SK-N-SH (cell line): Measurements from ENCODE around the gene DHODH.
"Not testable (repeated sequence)": the region's sequence is repeated elsewhere in the genome, so short reads cannot be mapped to it uniquely, and the experiment has no call there.

ENCODE experiments used
- CHD2 ChIP-seq: fragments of 150-350 bp; IDR thresholded peaks from 2 replicates; pipeline ENCODE4 v1.6.1; 2018; ENCODE audit warnings: low read length; ENCODE audit not compliant: partially characterized antibody
- EZH2phosphoT487 ChIP-seq: fragments of 200-600 bp; sonication (generic); IDR thresholded peaks from 2 replicates; pipeline ENCODE4 v1.6.1; 2017; ENCODE audit warnings: low read depth, mixed run types, mild to moderate bottlenecking, antibody characterized with exemption, moderate library complexity, borderline replicate concordance
- RCOR1 ChIP-seq: fragments of 150-350 bp; IDR thresholded peaks from 2 replicates; pipeline ENCODE4 v1.6.1; 2017; ENCODE audit warnings: antibody characterized with exemption, low read length
- SIN3A ChIP-seq: IDR thresholded peaks from 2 replicates; pipeline ENCODE4 v1.6.1; 2012; ENCODE audit warnings: low read depth, mild to moderate bottlenecking, low read length, moderate library complexity, borderline replicate concordance
- SMC3 ChIP-seq: IDR thresholded peaks from 2 replicates; pipeline ENCODE4 v1.6.1; 2012; ENCODE audit warnings: low read depth, low read length, improper control_type of control experiment
- TF ChIP-seq, protein P1 (sequence below): fragments of 200-600 bp; sonication (generic); IDR thresholded peaks from 2 replicates; pipeline ENCODE4 v1.6.1; 2017; ENCODE audit warnings: antibody characterized with exemption, mild to moderate bottlenecking, moderate library complexity
- TF ChIP-seq, protein P2 (sequence below): IDR thresholded peaks from 2 replicates; pipeline ENCODE4 v1.6.1; 2012; ENCODE audit warnings: mild to moderate bottlenecking, low read depth, low read length, moderate library complexity
- TF ChIP-seq, protein P3 (sequence below): IDR thresholded peaks from 2 replicates; pipeline ENCODE4; 2012

DNA sequence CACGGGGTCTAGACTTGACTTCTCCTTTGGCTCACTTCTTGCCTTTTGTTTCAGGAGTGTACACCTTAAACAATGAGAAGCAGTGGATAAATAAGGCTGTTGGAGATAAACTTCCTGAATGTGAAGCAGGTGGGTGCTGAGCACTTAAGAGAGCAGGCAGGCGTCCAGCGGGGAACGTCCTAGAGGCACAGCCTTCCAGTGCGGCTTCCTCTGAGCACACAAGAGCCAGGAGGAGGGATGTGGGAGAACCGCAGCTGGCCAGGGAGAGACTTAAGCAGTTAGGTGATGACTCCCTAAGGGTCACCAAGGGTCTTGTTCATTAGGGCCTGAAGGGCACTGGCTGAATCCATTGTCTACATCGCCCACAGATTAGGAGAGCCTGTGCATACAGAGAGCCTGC, 50.5 kb downstream of the DHODH start:
- TF ChIP-seq, protein P1, sequence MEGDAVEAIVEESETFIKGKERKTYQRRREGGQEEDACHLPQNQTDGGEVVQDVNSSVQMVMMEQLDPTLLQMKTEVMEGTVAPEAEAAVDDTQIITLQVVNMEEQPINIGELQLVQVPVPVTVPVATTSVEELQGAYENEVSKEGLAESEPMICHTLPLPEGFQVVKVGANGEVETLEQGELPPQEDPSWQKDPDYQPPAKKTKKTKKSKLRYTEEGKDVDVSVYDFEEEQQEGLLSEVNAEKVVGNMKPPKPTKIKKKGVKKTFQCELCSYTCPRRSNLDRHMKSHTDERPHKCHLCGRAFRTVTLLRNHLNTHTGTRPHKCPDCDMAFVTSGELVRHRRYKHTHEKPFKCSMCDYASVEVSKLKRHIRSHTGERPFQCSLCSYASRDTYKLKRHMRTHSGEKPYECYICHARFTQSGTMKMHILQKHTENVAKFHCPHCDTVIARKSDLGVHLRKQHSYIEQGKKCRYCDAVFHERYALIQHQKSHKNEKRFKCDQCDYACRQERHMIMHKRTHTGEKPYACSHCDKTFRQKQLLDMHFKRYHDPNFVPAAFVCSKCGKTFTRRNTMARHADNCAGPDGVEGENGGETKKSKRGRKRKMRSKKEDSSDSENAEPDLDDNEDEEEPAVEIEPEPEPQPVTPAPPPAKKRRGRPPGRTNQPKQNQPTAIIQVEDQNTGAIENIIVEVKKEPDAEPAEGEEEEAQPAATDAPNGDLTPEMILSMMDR = not testable (repeated sequence)
- TF ChIP-seq, protein P2, sequence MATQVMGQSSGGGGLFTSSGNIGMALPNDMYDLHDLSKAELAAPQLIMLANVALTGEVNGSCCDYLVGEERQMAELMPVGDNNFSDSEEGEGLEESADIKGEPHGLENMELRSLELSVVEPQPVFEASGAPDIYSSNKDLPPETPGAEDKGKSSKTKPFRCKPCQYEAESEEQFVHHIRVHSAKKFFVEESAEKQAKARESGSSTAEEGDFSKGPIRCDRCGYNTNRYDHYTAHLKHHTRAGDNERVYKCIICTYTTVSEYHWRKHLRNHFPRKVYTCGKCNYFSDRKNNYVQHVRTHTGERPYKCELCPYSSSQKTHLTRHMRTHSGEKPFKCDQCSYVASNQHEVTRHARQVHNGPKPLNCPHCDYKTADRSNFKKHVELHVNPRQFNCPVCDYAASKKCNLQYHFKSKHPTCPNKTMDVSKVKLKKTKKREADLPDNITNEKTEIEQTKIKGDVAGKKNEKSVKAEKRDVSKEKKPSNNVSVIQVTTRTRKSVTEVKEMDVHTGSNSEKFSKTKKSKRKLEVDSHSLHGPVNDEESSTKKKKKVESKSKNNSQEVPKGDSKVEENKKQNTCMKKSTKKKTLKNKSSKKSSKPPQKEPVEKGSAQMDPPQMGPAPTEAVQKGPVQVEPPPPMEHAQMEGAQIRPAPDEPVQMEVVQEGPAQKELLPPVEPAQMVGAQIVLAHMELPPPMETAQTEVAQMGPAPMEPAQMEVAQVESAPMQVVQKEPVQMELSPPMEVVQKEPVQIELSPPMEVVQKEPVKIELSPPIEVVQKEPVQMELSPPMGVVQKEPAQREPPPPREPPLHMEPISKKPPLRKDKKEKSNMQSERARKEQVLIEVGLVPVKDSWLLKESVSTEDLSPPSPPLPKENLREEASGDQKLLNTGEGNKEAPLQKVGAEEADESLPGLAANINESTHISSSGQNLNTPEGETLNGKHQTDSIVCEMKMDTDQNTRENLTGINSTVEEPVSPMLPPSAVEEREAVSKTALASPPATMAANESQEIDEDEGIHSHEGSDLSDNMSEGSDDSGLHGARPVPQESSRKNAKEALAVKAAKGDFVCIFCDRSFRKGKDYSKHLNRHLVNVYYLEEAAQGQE = not testable (repeated sequence)
- not testable (repeated sequence) for TF ChIP-seq SIN3A, RCOR1, SMC3, CHD2, EZH2phosphoT487
- TF ChIP-seq, protein P3, sequence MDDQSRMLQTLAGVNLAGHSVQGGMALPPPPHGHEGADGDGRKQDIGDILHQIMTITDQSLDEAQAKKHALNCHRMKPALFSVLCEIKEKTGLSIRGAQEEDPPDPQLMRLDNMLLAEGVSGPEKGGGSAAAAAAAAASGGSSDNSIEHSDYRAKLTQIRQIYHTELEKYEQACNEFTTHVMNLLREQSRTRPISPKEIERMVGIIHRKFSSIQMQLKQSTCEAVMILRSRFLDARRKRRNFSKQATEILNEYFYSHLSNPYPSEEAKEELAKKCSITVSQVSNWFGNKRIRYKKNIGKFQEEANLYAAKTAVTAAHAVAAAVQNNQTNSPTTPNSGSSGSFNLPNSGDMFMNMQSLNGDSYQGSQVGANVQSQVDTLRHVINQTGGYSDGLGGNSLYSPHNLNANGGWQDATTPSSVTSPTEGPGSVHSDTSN = not testable (repeated sequence)
